ENCODE data around the gene RBMX. TPM values are rescaled to one million over a fixed set of nuclear protein-coding genes. Genes with fewer than 3 reads are reported as not detected.

RBMX gene
- total and polyA plus RNA-seq, 2 donors (not counting 3 experiments of a cell fraction or from before 2014, with no cell fraction given): 117 to 235 TPM

GRCh38 chrX:136849395-136849794 is 31.1 kb downstream of the RBMX start:
- no peaks in the 10 kb centered on the region for H3K27me3 ChIP-seq (ENCODE audit: control insufficient read depth in 2 of 2, insufficient read depth in 2 of 2, low read length in 2 of 2)
- no peaks in the 10 kb centered on the region for H3K79me2 ChIP-seq (ENCODE audit: control insufficient read depth, insufficient read depth, low read length)
- no peaks in the 10 kb centered on the region for H3K36me3 ChIP-seq (ENCODE audit: control insufficient read depth in 2 of 2, extremely low read depth in 1 of 2, insufficient read depth in 2 of 2, low read length in 2 of 2)
- H2AFZ ChIP-seq (ENCODE audit: low read depth, low read length): no peak overlapping the region
- no peak for TF ChIP-seq EZH2 (IDR thresholded peaks at IDR 0.05; ENCODE audit: borderline replicate concordance, low read depth, low read length, severe bottlenecking)
- TF ChIP-seq CTCF (IDR thresholded peaks at IDR 0.05; ENCODE audit: extremely low read depth in 1 of 2, insufficient read depth in 1 of 2, low read depth in 1 of 2, low read length in 2 of 2): no peak
- TF ChIP-seq GATA2 (IDR thresholded peaks at IDR 0.05; ENCODE audit: insufficient read depth, insufficient read length, low read depth, low read length): no peak
- no peak for TF ChIP-seq FOS (IDR thresholded peaks at IDR 0.05; ENCODE audit: borderline replicate concordance, insufficient read depth, low read length)
- TF ChIP-seq MYC (IDR thresholded peaks at IDR 0.05; ENCODE audit: low read depth, low read length): no peak
- no peak for TF ChIP-seq MAX (IDR thresholded peaks at IDR 0.05; ENCODE audit: insufficient read depth, insufficient read length)
- no peak for TF ChIP-seq JUN (IDR thresholded peaks at IDR 0.05; ENCODE audit: borderline replicate concordance, insufficient read depth, insufficient read length, low read depth)
- TF ChIP-seq POLR2A (IDR thresholded peaks at IDR 0.05; ENCODE audit: low read depth, low read length): no peak
- TF ChIP-seq POLR2AphosphoS5 (IDR thresholded peaks at IDR 0.05; ENCODE audit: insufficient read depth, low read depth, low read length): no peak
- H3K27ac ChIP-seq (ENCODE audit: insufficient read depth, low read depth, low read length): no peak overlapping the region
- H3K9me1 ChIP-seq (replicated peaks; ENCODE audit: control insufficient read depth, extremely low read depth, insufficient read depth, low read length): no peaks in the 10 kb centered on the region
- no peak for DNase-seq (ENCODE audit: low read depth, low spot score)
- intact Hi-C loops (cut with micrococcal nuclease): no loop called here
- CTCF ChIA-PET: no interaction called here
- no peak overlapping the region for H3K4me2 ChIP-seq (ENCODE audit: insufficient read depth, low read length)
- H3K9ac ChIP-seq (replicated peaks; ENCODE audit: extremely low read depth, insufficient read depth, low read length): no peak overlapping the region
- H3K9me3 ChIP-seq (replicated peaks; ENCODE audit: control insufficient read depth, insufficient read depth, low read length): no peaks in the 10 kb centered on the region
- dilution Hi-C loops (cut with MboI; ENCODE audit: extremely low pct_ligation_motif_present, low sequenced_read_pairs): no loop called here
- FAIRE-seq: no peak
- peaks cover 6% of the 10 kb centered on the region for H3K4me1 ChIP-seq (ENCODE audit: control insufficient read depth, extremely low read depth, insufficient read depth, low read length)
- POLR2A ChIA-PET: interaction anchor here (0.7 kb wide), 1 partner anchor 1103 kb away, joined by 3 read pairs; no protein-coding TSS in a partner anchor
- no TSS peak for BruUV-seq (replicated peaks)
- H3K4me3 ChIP-seq (replicated peaks in 1 of 3; ENCODE audit: insufficient read depth in 1 of 3, low read depth in 1 of 3, low read length in 3 of 3): no peak overlapping the region
- no peaks in the 10 kb centered on the region for H4K20me1 ChIP-seq (replicated peaks; ENCODE audit: control insufficient read depth, extremely low read depth, insufficient read depth, low read length)

Data from endothelial cell of umbilical vein (primary cell).